Measurements from ENCODE around the gene DNM3. TPM values are rescaled to one million over a fixed set of nuclear protein-coding genes. Genes with fewer than 3 reads are reported as not detected.

The DNM3 gene
- total and polyA plus RNA-seq, 9 of the 15 experiments (the other 6 are each of a cell fraction or from before 2014, with no cell fraction given), result 0.08 to 0.36 (median 0.22) TPM; not detected in 1

GRCh38 chr1:172420385-172420784 is 579.1 kb downstream of the DNM3 start, which contains the start of gene C1orf105 (continued):
- no peak for TF ChIP-seq AFF1 (IDR thresholded peaks at IDR 0.05; ENCODE audit: low read depth in 1 of 2, partially characterized antibody in 2 of 2)
- no peak for TF ChIP-seq ZNF512 (tag; IDR thresholded peaks at IDR 0.05)
- no peak for TF ChIP-seq ZBTB17 (CRISPR knock-in tag; IDR thresholded peaks at IDR 0.05)
- TF ChIP-seq ARID3B (CRISPR knock-in tag; IDR thresholded peaks at IDR 0.05; ENCODE audit: borderline replicate concordance), result no peak
- TF ChIP-seq ARNT (IDR thresholded peaks at IDR 0.05), result no peak
